Measurements from ENCODE around the gene RHBDL1. TPM values are rescaled to one million over a fixed set of nuclear protein-coding genes. Genes with fewer than 3 reads are reported as not detected.

RHBDL1 gene
- total and polyA plus RNA-seq, 2 donors = 3.1 to 5.1 TPM

GRCh38 chr16:670485-671352, 4.8 kb upstream of the RHBDL1 start:
- Histone ChIP-seq H3K27me3 (ENCODE audit: control insufficient read depth in 2 of 2, insufficient read depth in 1 of 2, low read length in 1 of 2) (peaks cover 13 to 17% of the 10 kb centered on the region in 2 donors), H3K4me3 (ENCODE audit: low read length in 2 of 2) (no peak overlapping the region), H3K4me1 (ENCODE audit: control insufficient read depth in 2 of 2, insufficient read depth in 2 of 2, low read length in 2 of 2) (peaks cover 10 to 17% of the 10 kb centered on the region in 2 donors), H3K9me3 (ENCODE audit: control insufficient read depth in 2 of 2, insufficient read depth in 1 of 2, low read length in 1 of 2) (no peaks in the 10 kb centered on the region), H3K27ac (ENCODE audit: low read depth in 1 of 2, low read length in 1 of 2) (no peak overlapping the region), H3K36me3 (ENCODE audit: control insufficient read depth in 2 of 2, insufficient read depth in 2 of 2, low read length in 1 of 2) (peaks cover 51 to 53% of the 10 kb centered on the region in 2 donors)
- no peak for DNase-seq (ENCODE audit: low read depth in 6 of 9, low spot score in 9 of 9)
- 95% methylated on average over 52 of the region's 52 CpGs for WGBS

GRCh38 chr16:671353-672131, 3.9 kb upstream of the RHBDL1 start:
- H3K27ac ChIP-seq (ENCODE audit: low read depth in 1 of 2, low read length in 1 of 2) = no peak overlapping the region
- H3K27me3 ChIP-seq (ENCODE audit: control insufficient read depth in 2 of 2, insufficient read depth in 1 of 2, low read length in 1 of 2) = peaks cover 21 to 26% of the 10 kb centered on the region in 2 donors
- H3K4me3 ChIP-seq (ENCODE audit: low read length in 2 of 2) = no peak overlapping the region
- 97% methylated on average over 40 of the region's 40 CpGs for WGBS
- DNase-seq (ENCODE audit: low read depth in 6 of 9, low spot score in 9 of 9) = no peak
- no peaks in the 10 kb centered on the region for H3K9me3 ChIP-seq (ENCODE audit: control insufficient read depth in 2 of 2, insufficient read depth in 1 of 2, low read length in 1 of 2)
- peaks cover 11 to 17% of the 10 kb centered on the region in 2 donors for H3K4me1 ChIP-seq (ENCODE audit: control insufficient read depth in 2 of 2, insufficient read depth in 2 of 2, low read length in 2 of 2)
- peaks cover 48 to 53% of the 10 kb centered on the region in 2 donors for H3K36me3 ChIP-seq (ENCODE audit: control insufficient read depth in 2 of 2, insufficient read depth in 2 of 2, low read length in 1 of 2)

DNA sequence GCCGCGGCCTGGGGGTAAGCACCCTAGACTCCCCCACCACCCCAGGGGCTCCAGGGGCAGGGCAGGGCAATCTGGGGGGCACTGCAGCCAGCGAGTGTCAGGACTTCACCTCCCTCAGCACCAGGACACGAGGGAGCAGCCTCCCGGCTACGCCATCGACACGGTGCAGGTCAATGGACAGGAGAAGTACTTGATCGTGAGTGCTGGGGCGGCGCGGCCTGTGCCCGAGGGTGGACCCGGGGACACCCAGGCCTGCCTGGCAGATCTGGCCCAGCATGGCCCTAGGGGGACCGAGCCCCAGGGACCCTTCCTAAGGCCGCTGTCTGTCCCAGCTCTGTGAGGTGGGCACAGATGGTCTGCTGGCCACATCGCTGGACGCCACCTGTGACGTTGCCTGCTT, 3.1 kb upstream of the RHBDL1 start:
- Histone ChIP-seq H3K4me1 (ENCODE audit: control insufficient read depth in 2 of 2, insufficient read depth in 2 of 2, low read length in 2 of 2) (peaks cover 10 to 22% of the 10 kb centered on the region in 2 donors), H3K9me3 (ENCODE audit: control insufficient read depth in 2 of 2, insufficient read depth in 1 of 2, low read length in 1 of 2) (no peaks in the 10 kb centered on the region), H3K27ac (ENCODE audit: low read depth in 1 of 2, low read length in 1 of 2) (no peak overlapping the region), H3K4me3 (ENCODE audit: low read length in 2 of 2) (no peak overlapping the region), H3K27me3 (ENCODE audit: control insufficient read depth in 2 of 2, insufficient read depth in 1 of 2, low read length in 1 of 2) (peaks cover 30 to 34% of the 10 kb centered on the region in 2 donors), H3K36me3 (ENCODE audit: control insufficient read depth in 2 of 2, insufficient read depth in 2 of 2, low read length in 1 of 2) (peaks cover 48 to 53% of the 10 kb centered on the region in 2 donors)
- WGBS = 94% methylated on average over 19 of the region's 19 CpGs
- no peak for DNase-seq (ENCODE audit: low read depth in 6 of 9, low spot score in 9 of 9)

DNA sequence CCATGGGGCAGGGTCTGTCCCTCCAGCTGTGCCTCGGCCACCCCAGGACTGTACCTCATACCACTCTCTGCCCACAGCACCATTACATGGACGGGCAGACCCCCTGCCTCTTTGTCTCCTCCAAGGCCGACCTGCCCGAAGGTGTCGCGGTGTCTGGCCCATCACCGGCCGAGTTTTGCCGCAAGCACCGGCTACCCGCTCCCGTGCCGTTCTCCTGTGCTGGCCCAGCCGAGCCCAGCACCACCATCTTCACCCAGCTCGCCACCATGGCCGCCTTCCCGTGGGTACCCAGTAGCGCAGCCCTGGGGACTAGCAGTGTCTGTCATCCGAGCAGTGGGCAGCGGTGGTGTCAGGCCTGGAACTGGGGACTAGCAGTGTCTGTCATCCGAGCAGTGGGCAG, 2.6 kb upstream of the RHBDL1 start:
- no peak for DNase-seq (ENCODE audit: low read depth in 6 of 9, low spot score in 9 of 9)
- no peak overlapping the region for H3K27ac ChIP-seq (ENCODE audit: low read depth in 1 of 2, low read length in 1 of 2)
- 96% methylated on average over 21 of the region's 21 CpGs for WGBS
- H3K4me3 ChIP-seq (ENCODE audit: low read length in 2 of 2) = no peak overlapping the region
- H3K4me1 ChIP-seq (ENCODE audit: control insufficient read depth in 2 of 2, insufficient read depth in 2 of 2, low read length in 2 of 2) = peaks cover 7 to 20% of the 10 kb centered on the region in 2 donors
- H3K36me3 ChIP-seq (ENCODE audit: control insufficient read depth in 2 of 2, insufficient read depth in 2 of 2, low read length in 1 of 2) = peaks cover 48 to 53% of the 10 kb centered on the region in 2 donors
- H3K27me3 ChIP-seq (ENCODE audit: control insufficient read depth in 2 of 2, insufficient read depth in 1 of 2, low read length in 1 of 2) = peaks cover 30 to 39% of the 10 kb centered on the region in 2 donors
- no peaks in the 10 kb centered on the region for H3K9me3 ChIP-seq (ENCODE audit: control insufficient read depth in 2 of 2, insufficient read depth in 1 of 2, low read length in 1 of 2)

- DNase-seq (ENCODE audit: low read depth in 6 of 9, low spot score in 9 of 9) = no peak
- no peak overlapping the region for H3K27ac ChIP-seq (ENCODE audit: low read depth in 1 of 2, low read length in 1 of 2)
- H3K4me3 ChIP-seq (ENCODE audit: low read length in 2 of 2) = no peak overlapping the region
- no peaks in the 10 kb centered on the region for H3K9me3 ChIP-seq (ENCODE audit: control insufficient read depth in 2 of 2, insufficient read depth in 1 of 2, low read length in 1 of 2)
- peaks cover 48 to 53% of the 10 kb centered on the region in 2 donors for H3K36me3 ChIP-seq (ENCODE audit: control insufficient read depth in 2 of 2, insufficient read depth in 2 of 2, low read length in 1 of 2)
- H3K4me1 ChIP-seq (ENCODE audit: control insufficient read depth in 2 of 2, insufficient read depth in 2 of 2, low read length in 2 of 2) = peaks cover 7 to 25% of the 10 kb centered on the region in 2 donors
- peaks cover 32 to 45% of the 10 kb centered on the region in 2 donors for H3K27me3 ChIP-seq (ENCODE audit: control insufficient read depth in 2 of 2, insufficient read depth in 1 of 2, low read length in 1 of 2)
- WGBS = 97% methylated on average over 18 of the region's 18 CpGs
Measured at GRCh38 chr16:673399-673991, 2.0 kb upstream of the RHBDL1 start.

DNA sequence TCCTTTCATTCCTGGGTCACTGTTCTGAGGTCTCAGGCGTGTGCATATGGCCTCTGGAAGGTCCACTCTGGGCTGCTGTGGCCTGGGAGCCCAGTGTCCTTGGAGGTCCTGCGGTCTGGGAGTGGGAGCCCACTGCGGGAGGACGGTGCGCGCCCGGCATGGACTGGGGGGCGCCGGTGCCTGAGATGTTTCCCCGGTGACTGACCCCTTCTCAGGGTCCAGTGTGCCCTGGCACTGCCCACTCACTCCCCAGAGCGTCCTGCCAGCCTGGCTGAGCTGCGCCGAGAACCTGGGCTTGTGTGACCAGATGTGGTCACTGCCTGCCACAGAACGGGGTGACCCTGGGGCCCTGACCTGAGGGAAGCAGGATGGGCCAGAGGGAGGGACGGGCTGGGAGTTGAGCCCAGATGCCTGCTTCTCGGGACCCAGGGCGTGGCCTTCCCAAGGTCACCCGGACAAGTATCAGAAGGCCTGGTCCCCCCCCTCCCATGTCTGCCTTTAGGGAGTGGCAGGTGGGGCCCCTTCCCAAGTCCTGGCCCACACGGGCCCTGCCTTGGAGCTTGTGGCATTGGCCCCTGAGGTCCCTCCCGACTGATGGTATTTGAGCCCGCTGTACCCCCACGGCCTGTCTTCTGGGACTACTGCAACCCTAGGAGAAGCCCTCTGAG, 1.1 kb upstream of the RHBDL1 start:
- no peak for DNase-seq (ENCODE audit: low read depth in 6 of 9, low spot score in 9 of 9)
- H3K9me3 ChIP-seq (ENCODE audit: control insufficient read depth in 2 of 2, insufficient read depth in 1 of 2, low read length in 1 of 2) = no peaks in the 10 kb centered on the region
- H3K4me3 ChIP-seq (ENCODE audit: low read length in 2 of 2) = no peak overlapping the region
- 96% methylated on average over 22 of the region's 22 CpGs for WGBS
- peaks cover 3 to 29% of the 10 kb centered on the region in 2 donors for H3K4me1 ChIP-seq (ENCODE audit: control insufficient read depth in 2 of 2, insufficient read depth in 2 of 2, low read length in 2 of 2)
- no peak overlapping the region for H3K27ac ChIP-seq (ENCODE audit: low read depth in 1 of 2, low read length in 1 of 2)
- H3K36me3 ChIP-seq (ENCODE audit: control insufficient read depth in 2 of 2, insufficient read depth in 2 of 2, low read length in 1 of 2) = peaks cover 47 to 49% of the 10 kb centered on the region in 2 donors
- H3K27me3 ChIP-seq (ENCODE audit: control insufficient read depth in 2 of 2, insufficient read depth in 1 of 2, low read length in 1 of 2) = peaks cover 32 to 52% of the 10 kb centered on the region in 2 donors

- Histone ChIP-seq H3K36me3 (ENCODE audit: control insufficient read depth in 2 of 2, insufficient read depth in 2 of 2, low read length in 1 of 2) (peaks cover 30 to 34% of the 10 kb centered on the region in 2 donors), H3K4me1 (ENCODE audit: control insufficient read depth in 2 of 2, insufficient read depth in 2 of 2, low read length in 2 of 2) (peaks cover 8 to 37% of the 10 kb centered on the region in 2 donors), H3K4me3 (ENCODE audit: low read length in 2 of 2) (no peak overlapping the region), H3K27ac (ENCODE audit: low read depth in 1 of 2, low read length in 1 of 2) (no peak overlapping the region), H3K9me3 (ENCODE audit: control insufficient read depth in 2 of 2, insufficient read depth in 1 of 2, low read length in 1 of 2) (no peaks in the 10 kb centered on the region), H3K27me3 (ENCODE audit: control insufficient read depth in 2 of 2, insufficient read depth in 1 of 2, low read length in 1 of 2) (peaks cover 32 to 54% of the 10 kb centered on the region in 2 donors)
- no peak for DNase-seq (ENCODE audit: low read depth in 6 of 9, low spot score in 9 of 9)
- WGBS = 60% methylated on average over 25 of the region's 25 CpGs
Measured at GRCh38 chr16:675884-676564, 553 bp downstream of the RHBDL1 start.

DNA sequence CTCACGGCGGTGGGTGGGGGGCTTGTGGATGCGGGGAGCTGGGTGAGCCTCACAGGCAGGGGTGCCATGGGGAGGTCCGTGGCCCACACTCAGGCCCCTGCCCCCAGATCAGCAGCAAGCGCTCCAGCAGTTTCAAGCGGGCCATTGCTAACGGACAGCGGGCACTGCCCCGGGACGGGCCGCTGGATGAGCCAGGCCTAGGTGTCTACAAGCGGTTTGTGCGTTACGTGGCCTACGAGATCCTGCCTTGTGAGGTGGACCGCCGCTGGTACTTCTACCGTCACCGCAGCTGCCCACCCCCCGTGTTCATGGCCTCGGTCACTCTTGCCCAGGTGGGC, 1.1 kb downstream of the RHBDL1 start:
- Histone ChIP-seq H3K36me3 (ENCODE audit: control insufficient read depth in 2 of 2, insufficient read depth in 2 of 2, low read length in 1 of 2) (peaks cover 28 to 31% of the 10 kb centered on the region in 2 donors), H3K9me3 (ENCODE audit: control insufficient read depth in 2 of 2, insufficient read depth in 1 of 2, low read length in 1 of 2) (no peaks in the 10 kb centered on the region), H3K4me3 (ENCODE audit: low read length in 2 of 2) (no peak overlapping the region), H3K4me1 (ENCODE audit: control insufficient read depth in 2 of 2, insufficient read depth in 2 of 2, low read length in 2 of 2) (peaks cover 13 to 42% of the 10 kb centered on the region in 2 donors), H3K27ac (ENCODE audit: low read depth in 1 of 2, low read length in 1 of 2) (no peak overlapping the region), H3K27me3 (ENCODE audit: control insufficient read depth in 2 of 2, insufficient read depth in 1 of 2, low read length in 1 of 2) (peaks cover 32 to 54% of the 10 kb centered on the region in 2 donors)
- WGBS = 95% methylated on average over 21 of the region's 21 CpGs
- DNase-seq (ENCODE audit: low read depth in 6 of 9, low spot score in 9 of 9) = no peak

Data from thymus (tissue), 11 donors.